Measurements from ENCODE around the gene POLR2M.

Gene POLR2M

GRCh38 chr15:57706405-57707209, at the start of gene POLR2M:
Gene POLR2M (plus strand): TSS chr15:57706714. CDS start chr15:57706843, 129 bp downstream.
- DNase-seq: peak; percentile 95

- DNase-seq: no peak
Measured at GRCh38 chr15:57657619-57658018, 48.9 kb upstream of the POLR2M start.

GRCh38 chr15:57662091-57662744, 44.3 kb upstream of the POLR2M start:
- DNase-seq: no peak

GRCh38 chr15:57662802-57663201, 43.7 kb upstream of the POLR2M start:
- no peak for DNase-seq

GRCh38 chr15:57663262-57663661, 43.3 kb upstream of the POLR2M start:
- no peak for DNase-seq

- DNase-seq: no peak
Measured at GRCh38 chr15:57665194-57665593, 41.3 kb upstream of the POLR2M start.

- no peak for DNase-seq
Measured at GRCh38 chr15:57665939-57666338, 40.6 kb upstream of the POLR2M start.

- no peak for DNase-seq
Measured at GRCh38 chr15:57667171-57667849, 39.2 kb upstream of the POLR2M start.

- DNase-seq: no peak
Measured at GRCh38 chr15:57668016-57668415, 38.5 kb upstream of the POLR2M start.

- no peak for DNase-seq
Measured at GRCh38 chr15:57671636-57672035, 34.9 kb upstream of the POLR2M start.

GRCh38 chr15:57675481-57676181, 30.9 kb upstream of the POLR2M start:
- DNase-seq: no peak

GRCh38 chr15:57676585-57676984, 29.9 kb upstream of the POLR2M start:
- no peak for DNase-seq

GRCh38 chr15:57677204-57677603, 29.3 kb upstream of the POLR2M start:
- DNase-seq: no peak

- DNase-seq: no peak
Measured at GRCh38 chr15:57680021-57680420, 26.5 kb upstream of the POLR2M start.

GRCh38 chr15:57681011-57681410, 25.5 kb upstream of the POLR2M start:
- DNase-seq: no peak

GRCh38 chr15:57683481-57683880, 23.0 kb upstream of the POLR2M start:
- no peak for DNase-seq

GRCh38 chr15:57684491-57685151, 21.9 kb upstream of the POLR2M start:
- peak; percentile 12 for DNase-seq

- DNase-seq: no peak
Measured at GRCh38 chr15:57685306-57686095, 21.0 kb upstream of the POLR2M start.

- DNase-seq: no peak
Measured at GRCh38 chr15:57686657-57687056, 19.9 kb upstream of the POLR2M start.

GRCh38 chr15:57690341-57690966, 16.1 kb upstream of the POLR2M start:
- DNase-seq: no peak

GRCh38 chr15:57691082-57691481, 15.4 kb upstream of the POLR2M start:
- DNase-seq: no peak
